Activated naive CD4-positive, alpha-beta T cell treated with anti-CD3 and anti-CD28 coated beads, Interleukin-2, amount 50 U/mL, for 16 hours (primary cell): Measurements from ENCODE around the gene RTBDN.
A peak's percentile ranks its signal among the peaks of the same experiment; 100 is the strongest.

Experiments
- DNase-seq: peaks from one replicate; pipeline ENCODE4 v3.0.0-alpha.2; 2020

RTBDN gene

GRCh38 chr19:12791345-12792050 is 42.9 kb downstream of the RTBDN start, which contains the start of gene JUNB:
JUNB (plus strand) TSS chr19:12791486; CDS start chr19:12791772, 286 bp downstream.
- DNase-seq = peak; percentile 94

- DNase-seq = no peak
Measured at GRCh38 chr19:12790628-12791344, 43.6 kb downstream of the RTBDN start.

GRCh38 chr19:12789904-12790619 is 44.3 kb downstream of the RTBDN start:
- peak; percentile 80 for DNase-seq

GRCh38 chr19:12789098-12789903 is 45.1 kb downstream of the RTBDN start:
- DNase-seq = no peak

GRCh38 chr19:12788682-12789097 is 45.7 kb downstream of the RTBDN start:
- no peak for DNase-seq

GRCh38 chr19:12788042-12788681 is 46.2 kb downstream of the RTBDN start:
- DNase-seq = no peak

GRCh38 chr19:12787458-12787857 is 46.9 kb downstream of the RTBDN start:
- DNase-seq = no peak

- no peak for DNase-seq
Measured at GRCh38 chr19:12786952-12787351, 47.4 kb downstream of the RTBDN start.

- DNase-seq = no peak
Measured at GRCh38 chr19:12786141-12786870, 48.1 kb downstream of the RTBDN start.

- DNase-seq = no peak
Measured at GRCh38 chr19:12785431-12786031, 48.8 kb downstream of the RTBDN start.

GRCh38 chr19:12784871-12785430 is 49.4 kb downstream of the RTBDN start:
- no peak for DNase-seq

- no peak for DNase-seq
Measured at GRCh38 chr19:12784394-12784870, 49.9 kb downstream of the RTBDN start.

- no peak for DNase-seq
Measured at GRCh38 chr19:12783849-12784393, 50.5 kb downstream of the RTBDN start.

GRCh38 chr19:12783291-12783848 is 51.0 kb downstream of the RTBDN start:
- DNase-seq = peak; percentile 64

GRCh38 chr19:12782424-12783290 is 51.7 kb downstream of the RTBDN start:
- DNase-seq = peak; percentile 89

- no peak for DNase-seq
Measured at GRCh38 chr19:12782174-12782423, 52.3 kb downstream of the RTBDN start.

GRCh38 chr19:12779162-12779993 is 55.0 kb downstream of the RTBDN start:
- no peak for DNase-seq

GRCh38 chr19:12778905-12779161 is 55.5 kb downstream of the RTBDN start:
- DNase-seq = no peak
